ENCODE data around the gene AQP10.
"Not testable (repeated sequence)": the region's sequence is repeated elsewhere in the genome, so short reads cannot be mapped to it uniquely, and the experiment has no call there.

DNA sequence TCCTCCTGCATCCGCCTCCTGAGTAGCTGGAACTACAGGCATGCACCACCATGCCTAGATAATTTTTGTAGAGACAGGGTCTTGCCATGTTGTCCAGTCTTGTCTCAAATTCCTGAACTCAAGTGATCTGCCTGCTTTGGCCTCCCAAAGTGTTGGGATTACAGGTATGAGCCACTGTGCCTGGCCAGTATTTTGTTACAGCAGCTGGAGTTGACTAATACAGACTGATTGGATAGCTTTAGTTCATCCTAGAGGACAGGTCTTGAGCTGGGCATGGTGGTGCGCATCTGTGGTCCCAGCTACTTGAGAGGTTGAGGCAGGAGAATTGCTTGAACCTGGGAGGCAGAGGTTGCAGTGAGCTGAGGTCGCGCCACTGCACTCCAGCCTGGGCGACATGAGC, 40.0 kb downstream of the AQP10 start:
- TF ChIP-seq, protein P1, sequence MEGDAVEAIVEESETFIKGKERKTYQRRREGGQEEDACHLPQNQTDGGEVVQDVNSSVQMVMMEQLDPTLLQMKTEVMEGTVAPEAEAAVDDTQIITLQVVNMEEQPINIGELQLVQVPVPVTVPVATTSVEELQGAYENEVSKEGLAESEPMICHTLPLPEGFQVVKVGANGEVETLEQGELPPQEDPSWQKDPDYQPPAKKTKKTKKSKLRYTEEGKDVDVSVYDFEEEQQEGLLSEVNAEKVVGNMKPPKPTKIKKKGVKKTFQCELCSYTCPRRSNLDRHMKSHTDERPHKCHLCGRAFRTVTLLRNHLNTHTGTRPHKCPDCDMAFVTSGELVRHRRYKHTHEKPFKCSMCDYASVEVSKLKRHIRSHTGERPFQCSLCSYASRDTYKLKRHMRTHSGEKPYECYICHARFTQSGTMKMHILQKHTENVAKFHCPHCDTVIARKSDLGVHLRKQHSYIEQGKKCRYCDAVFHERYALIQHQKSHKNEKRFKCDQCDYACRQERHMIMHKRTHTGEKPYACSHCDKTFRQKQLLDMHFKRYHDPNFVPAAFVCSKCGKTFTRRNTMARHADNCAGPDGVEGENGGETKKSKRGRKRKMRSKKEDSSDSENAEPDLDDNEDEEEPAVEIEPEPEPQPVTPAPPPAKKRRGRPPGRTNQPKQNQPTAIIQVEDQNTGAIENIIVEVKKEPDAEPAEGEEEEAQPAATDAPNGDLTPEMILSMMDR (IDR thresholded peaks at IDR 0.05; ENCODE audit: insufficient read depth, low read depth, low read length), result not testable (repeated sequence)
- not testable (repeated sequence) for TF ChIP-seq EZH2 (IDR thresholded peaks at IDR 0.05; ENCODE audit: insufficient read depth, low read length)

Measured in astrocyte (in vitro differentiated cells and primary cell).